Measurements from ENCODE around the gene ANHX.
A peak's percentile ranks its signal among the peaks of the same experiment; 100 is the strongest.

ANHX gene

GRCh38 chr12:133202493-133203343, 33.0 kb downstream of the ANHX start:
- no peak for DNase-seq

GRCh38 chr12:133201888-133202287, 33.8 kb downstream of the ANHX start:
- no peak for DNase-seq

- no peak for DNase-seq
These were observed 42.8 kb downstream of the ANHX start for GRCh38 chr12:133192847-133193246.

- DNase-seq, result no peak
These were observed 45.5 kb downstream of the ANHX start for GRCh38 chr12:133190176-133190575.

GRCh38 chr12:133181238-133181959, 54.3 kb downstream of the ANHX start, which contains the start of gene ZNF268:
ZNF268 (plus strand) TSS chr12:133181495; CDS start chr12:133181998, 503 bp downstream.
- DNase-seq, result peak; percentile 85

- DNase-seq, result no peak
These were observed 55.0 kb downstream of the ANHX start for GRCh38 chr12:133180669-133181068.

GRCh38 chr12:133174901-133175300, 60.8 kb downstream of the ANHX start:
- no peak for DNase-seq

- no peak for DNase-seq
These were observed 63.2 kb downstream of the ANHX start for GRCh38 chr12:133172491-133172890.
